Hematopoietic multipotent progenitor cell treated with erythropoietin and hydrocortisone succinate and interleukin-3 and kit ligand, for 8 days (in vitro differentiated cells): ENCODE results near the gene IRF8.
"Not testable (repeated sequence)": the region's sequence is repeated elsewhere in the genome, so short reads cannot be mapped to it uniquely, and the experiment has no call there.

Experiments used
- DNase-seq: peaks from one replicate; pipeline ENCODE4 v3.0.0-alpha.2; 2015

Gene IRF8

GRCh38 chr16:85940214-85940613, 41.3 kb downstream of the IRF8 start:
- DNase-seq, result no peak

GRCh38 chr16:85941863-85942644, 43.1 kb downstream of the IRF8 start:
- DNase-seq, result no peak

GRCh38 chr16:85942659-85943058, 43.7 kb downstream of the IRF8 start:
- not testable (repeated sequence) for DNase-seq

GRCh38 chr16:85943711-85944110, 44.7 kb downstream of the IRF8 start:
- no peak for DNase-seq

- no peak for DNase-seq
These were observed 45.8 kb downstream of the IRF8 start for GRCh38 chr16:85944572-85945423.

- no peak for DNase-seq
These were observed 46.4 kb downstream of the IRF8 start for GRCh38 chr16:85945424-85945751.

GRCh38 chr16:85946541-85947124, 47.7 kb downstream of the IRF8 start:
- DNase-seq, result no peak

- DNase-seq, result no peak
These were observed 48.5 kb downstream of the IRF8 start for GRCh38 chr16:85947230-85948137.

GRCh38 chr16:85948138-85948509, 49.2 kb downstream of the IRF8 start:
- no peak for DNase-seq

GRCh38 chr16:85948616-85949265, 49.8 kb downstream of the IRF8 start:
- DNase-seq, result no peak

GRCh38 chr16:85950136-85950918, 51.4 kb downstream of the IRF8 start:
- no peak for DNase-seq

- DNase-seq, result no peak
These were observed 53.2 kb downstream of the IRF8 start for GRCh38 chr16:85952197-85952596.

GRCh38 chr16:85952811-85953210, 53.8 kb downstream of the IRF8 start:
- DNase-seq, result no peak

- DNase-seq, result no peak
These were observed 56.1 kb downstream of the IRF8 start for GRCh38 chr16:85954927-85955519.

GRCh38 chr16:85955566-85955965, 56.6 kb downstream of the IRF8 start:
- DNase-seq, result no peak

- no peak for DNase-seq
These were observed 57.5 kb downstream of the IRF8 start for GRCh38 chr16:85956426-85956825.

- no peak for DNase-seq
These were observed 59.8 kb downstream of the IRF8 start for GRCh38 chr16:85958731-85959130.

GRCh38 chr16:85959686-85960085, 60.7 kb downstream of the IRF8 start:
- no peak for DNase-seq

- no peak for DNase-seq
These were observed 61.6 kb downstream of the IRF8 start for GRCh38 chr16:85960486-85961046.
